Mammary epithelial cell (primary cell): ENCODE results near the gene ALDH1B1.

Experiments used
- CTCF ChIP-seq, 2 donors: IDR thresholded peaks in 1 of 2; conservative IDR thresholded peaks in 1 of 2; 2 replicates each; pipeline ENCODE4 v1.5.1; 2011 to 2012; ENCODE audit warnings: inconsistent platforms in 2 of 2, low read length in 2 of 2, mild to moderate bottlenecking in 2 of 2, control low read depth in 1 of 2, low read depth in 1 of 2; ENCODE audit not compliant: insufficient read depth in 1 of 2; ENCODE audit errors: extremely low read depth in 1 of 2
- EZH2 ChIP-seq: IDR thresholded peaks from 2 replicates; pipeline ENCODE4 v1.6.1; 2012; ENCODE audit warnings: low read length, inconsistent platforms, borderline replicate concordance

DNA sequence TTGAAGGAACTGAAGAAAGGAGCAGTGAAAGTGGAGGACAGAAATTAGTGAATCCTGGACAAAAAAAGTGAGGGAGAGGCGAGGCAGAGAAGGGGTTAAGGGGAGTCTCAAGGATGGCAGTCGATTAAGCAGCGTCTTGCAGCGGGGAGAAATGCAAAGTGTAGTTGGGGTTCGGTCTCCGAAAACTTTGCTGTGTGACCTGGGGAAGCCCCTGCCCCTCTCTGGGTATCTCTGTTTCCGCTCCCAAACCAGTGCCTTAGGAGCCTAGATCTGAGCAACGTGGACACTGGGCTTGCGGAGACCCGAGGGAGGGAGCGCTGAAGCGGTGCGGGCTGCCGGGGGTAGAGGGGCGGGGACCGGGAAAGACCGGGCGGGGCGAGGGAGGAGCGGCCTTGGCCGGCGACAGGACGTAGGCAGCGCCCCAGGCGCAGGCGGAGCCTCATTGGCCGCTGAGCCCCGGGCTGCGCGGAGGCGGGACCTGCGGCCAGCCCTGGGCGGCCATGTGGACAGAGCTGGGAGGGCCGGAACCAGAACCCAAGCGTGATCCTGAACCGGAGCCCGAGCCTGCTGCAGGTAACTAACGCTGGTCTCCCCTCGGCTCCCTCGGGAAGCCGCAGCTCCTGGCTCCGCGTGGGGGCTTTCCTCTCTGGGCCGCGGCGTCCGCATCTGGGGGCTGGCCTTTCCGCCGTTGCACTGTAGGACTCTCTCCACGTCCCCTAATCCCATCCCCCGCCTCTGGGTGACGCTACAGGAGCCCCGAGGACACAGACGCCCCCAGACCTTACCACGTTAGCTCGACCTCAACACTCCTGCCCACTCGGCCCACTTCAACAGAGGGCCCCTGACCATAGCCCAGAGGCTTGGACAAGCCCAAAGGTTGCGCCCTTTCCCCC, at the start of gene ALDH1B1:
- TF ChIP-seq CTCF (conservative IDR thresholded peaks at IDR 0.05 in 1 of 2, IDR thresholded peaks at IDR 0.05 in 1 of 2; ENCODE audit: extremely low read depth in 1 of 2, insufficient read depth in 1 of 2, low read depth in 1 of 2, low read length in 2 of 2) (peak in 1 of 2 donors; percentile 17), EZH2 (no peak)
